Esophagus squamous epithelium (tissue), 5 donors: Measurements from ENCODE around the gene GNAL. TPM values are rescaled to one million over a fixed set of nuclear protein-coding genes. Genes with fewer than 3 reads are reported as not detected.

ENCODE experiments used
- DNase-seq: peaks from one replicate; lab custom pipeline; 2025; lab: John Stamatoyannopoulos, UW
- H3K27ac ChIP-seq, 4 donors: fragments of 200-600 bp; sonication (generic); one replicate each; pipeline ENCODE4 v1.5.1; 2016 to 2019; ENCODE audit warnings: mild to moderate bottlenecking in 1 of 4
- H3K27me3 ChIP-seq, 4 donors: fragments of 200-600 bp; sonication (generic); 1 replicate in 3 of 4; 2 replicates in 1 of 4; pipeline versions ENCODE4 v1.5.1 to v1.6.0; 2017 to 2021; ENCODE audit warnings: antibody characterized with exemption in 1 of 4
- H3K36me3 ChIP-seq, 3 donors: fragments of 200-600 bp; sonication (generic); one replicate each; pipeline ENCODE4 v1.5.1; 2016 to 2019
- H3K4me1 ChIP-seq, 3 donors: fragments of 200-600 bp; sonication (generic); one replicate each; pipeline ENCODE4 v1.5.1; 2017 to 2019
- H3K4me3 ChIP-seq, 4 donors: fragments of 200-600 bp; sonication (generic); 1 replicate in 3 of 4; 2 replicates in 1 of 4; pipeline ENCODE4 v1.5.1; 2016 to 2019; ENCODE audit warnings: mild to moderate bottlenecking in 2 of 4, moderate library complexity in 1 of 4
- H3K9me3 ChIP-seq, 3 donors: fragments of 200-600 bp; sonication (generic); one replicate each; pipeline ENCODE4 v1.5.1; 2016 to 2019
- POLR2A ChIP-seq, 4 donors: fragments of 450-650 bp; IDR thresholded peaks; one replicate each; pipeline ENCODE4 v1.6.1; 2017; ENCODE audit warnings: antibody characterized with exemption in 4 of 4, mild to moderate bottlenecking in 4 of 4, moderate library complexity in 3 of 4
- WGBS, 2 donors: methylation state at CpG; one replicate each; pipeline ENCODE4 v1.1.5; 2018; 5-methylcytosine and 5-hydroxymethylcytosine counted together
- intact Hi-C: fragments of 100-400 bp; cut with DNase I; formaldehyde crosslinking; loops from one replicate; pipeline ENCODE4 v1.15.0; 2022
- total RNA-seq, 4 donors: library from RNA; depleted of rRNA; stranded (reverse); fragments of >200 nt; gene quantifications; one replicate each; pipeline ENCODE4 v1.1.0, GENCODE V29; 2016
- TF ChIP-seq, protein P1 (sequence below), 6 experiments: fragments of 450-650 bp in 4 of 6; fragments of 200-600 bp in 2 of 6; sonication (generic) in 2 of 6; IDR thresholded peaks; one replicate each; pipeline ENCODE4 v1.5.1; 2016 to 2019; ENCODE audit warnings: antibody characterized with exemption in 6 of 6, mild to moderate bottlenecking in 4 of 6, moderate library complexity in 4 of 6
- donor health status: DM: yes; HTN: yes; CAD: no.

The GNAL gene
- total RNA-seq, 4 donors from 2014 or later, result 2.4 to 23.4 (median 7.0) TPM

DNA sequence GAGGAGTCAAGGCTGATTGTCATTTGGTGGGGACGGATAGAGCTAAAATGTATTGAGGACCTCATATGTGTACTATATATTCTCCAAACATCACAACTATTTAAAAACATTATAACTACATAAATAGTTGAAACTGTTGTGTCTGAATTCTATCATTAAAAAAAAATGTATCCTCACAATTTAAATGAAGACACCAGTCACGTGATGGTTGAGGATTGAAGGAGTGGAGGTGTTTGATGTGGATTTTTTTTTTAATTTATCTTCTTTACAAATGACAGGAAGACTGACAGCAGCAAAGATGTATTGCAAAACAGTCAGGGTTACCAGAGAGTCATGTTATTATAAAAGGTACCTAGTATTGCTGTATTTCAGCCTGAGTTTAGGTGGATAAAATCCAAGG, 30.0 kb downstream of the GNAL start:
- no peak for TF ChIP-seq POLR2A (IDR thresholded peaks at IDR 0.05)
- TF ChIP-seq, protein P1, sequence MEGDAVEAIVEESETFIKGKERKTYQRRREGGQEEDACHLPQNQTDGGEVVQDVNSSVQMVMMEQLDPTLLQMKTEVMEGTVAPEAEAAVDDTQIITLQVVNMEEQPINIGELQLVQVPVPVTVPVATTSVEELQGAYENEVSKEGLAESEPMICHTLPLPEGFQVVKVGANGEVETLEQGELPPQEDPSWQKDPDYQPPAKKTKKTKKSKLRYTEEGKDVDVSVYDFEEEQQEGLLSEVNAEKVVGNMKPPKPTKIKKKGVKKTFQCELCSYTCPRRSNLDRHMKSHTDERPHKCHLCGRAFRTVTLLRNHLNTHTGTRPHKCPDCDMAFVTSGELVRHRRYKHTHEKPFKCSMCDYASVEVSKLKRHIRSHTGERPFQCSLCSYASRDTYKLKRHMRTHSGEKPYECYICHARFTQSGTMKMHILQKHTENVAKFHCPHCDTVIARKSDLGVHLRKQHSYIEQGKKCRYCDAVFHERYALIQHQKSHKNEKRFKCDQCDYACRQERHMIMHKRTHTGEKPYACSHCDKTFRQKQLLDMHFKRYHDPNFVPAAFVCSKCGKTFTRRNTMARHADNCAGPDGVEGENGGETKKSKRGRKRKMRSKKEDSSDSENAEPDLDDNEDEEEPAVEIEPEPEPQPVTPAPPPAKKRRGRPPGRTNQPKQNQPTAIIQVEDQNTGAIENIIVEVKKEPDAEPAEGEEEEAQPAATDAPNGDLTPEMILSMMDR (IDR thresholded peaks at IDR 0.05), result no peak
- Histone ChIP-seq H3K4me3 (no peak overlapping the region), H3K27me3 (no peaks in the 10 kb centered on the region), H3K9me3 (no peaks in the 10 kb centered on the region), H3K4me1 (no peaks in the 10 kb centered on the region), H3K36me3 (no peaks in the 10 kb centered on the region), H3K27ac (no peak overlapping the region)
- DNase-seq, result no peak
- intact Hi-C loops, result no loop called here
- 69 to 81% methylated on average over 2 of the region's 2 CpGs for WGBS, 2 donors

DNA sequence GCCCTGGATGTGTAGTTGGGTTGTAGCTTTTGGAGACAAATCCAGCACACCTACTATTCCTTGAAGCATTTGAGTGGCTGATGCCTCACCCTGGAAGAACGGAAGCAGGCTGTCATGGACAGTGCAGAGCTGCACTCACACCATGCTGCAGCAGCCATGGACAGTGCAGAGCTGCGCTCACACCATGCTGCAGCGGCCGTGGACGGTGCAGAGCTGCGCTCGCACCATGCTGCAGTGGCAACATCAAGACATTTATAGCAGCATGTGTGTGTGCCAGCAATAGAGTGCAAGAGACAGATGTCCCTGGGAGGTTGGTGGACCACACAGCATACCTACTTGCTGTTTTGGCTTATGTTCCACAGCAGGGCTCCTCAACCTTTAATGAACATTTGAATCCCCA, 30.6 kb downstream of the GNAL start:
- Histone ChIP-seq H3K27ac (no peak overlapping the region), H3K36me3 (no peaks in the 10 kb centered on the region), H3K4me1 (no peaks in the 10 kb centered on the region), H3K9me3 (no peaks in the 10 kb centered on the region), H3K4me3 (no peak overlapping the region), H3K27me3 (no peaks in the 10 kb centered on the region)
- DNase-seq, result no peak
- TF ChIP-seq POLR2A (IDR thresholded peaks at IDR 0.05), result no peak
- TF ChIP-seq, protein P1 (IDR thresholded peaks at IDR 0.05), result no peak
- intact Hi-C loops, result loop anchor here (10.0 kb wide), 1 partner anchor 65 kb away; no protein-coding TSS in a partner anchor
- 93% methylated on average over 6 to 7 of the region's 7 CpGs for WGBS, 2 donors

DNA sequence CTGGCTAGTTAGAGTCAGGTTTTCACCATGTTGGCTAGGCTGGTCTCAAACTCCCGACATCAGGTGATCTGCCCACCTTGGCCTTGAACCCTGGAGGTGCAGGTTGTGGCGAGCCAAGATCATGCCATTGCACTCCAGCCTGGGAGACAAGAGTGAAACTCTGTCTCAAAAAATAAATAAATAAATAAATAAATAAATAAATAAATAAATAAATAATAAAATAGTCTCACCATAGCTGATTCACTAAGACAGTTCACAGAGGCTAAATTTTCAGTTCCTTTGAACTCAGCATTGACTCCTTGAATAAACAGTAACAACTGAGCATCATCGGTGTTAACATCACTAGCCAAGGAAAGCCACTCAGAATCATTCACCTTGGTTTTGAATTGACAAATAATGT, 32.7 kb downstream of the GNAL start:
- Histone ChIP-seq H3K4me3 (no peak overlapping the region), H3K36me3 (no peaks in the 10 kb centered on the region), H3K4me1 (no peaks in the 10 kb centered on the region), H3K27ac (no peak overlapping the region), H3K9me3 (no peaks in the 10 kb centered on the region), H3K27me3 (no peaks in the 10 kb centered on the region)
- 79 to 93% methylated on average over 2 to 3 of the region's 3 CpGs for whole genome bisulfite sequencing, 2 donors
- no peak for TF ChIP-seq POLR2A (IDR thresholded peaks at IDR 0.05)
- TF ChIP-seq, protein P1 (IDR thresholded peaks at IDR 0.05), result no peak
- no peak for DNase-seq
- intact Hi-C loops, result loop anchor here (10.0 kb wide), 1 partner anchor 63 kb away; no protein-coding TSS in a partner anchor

DNA sequence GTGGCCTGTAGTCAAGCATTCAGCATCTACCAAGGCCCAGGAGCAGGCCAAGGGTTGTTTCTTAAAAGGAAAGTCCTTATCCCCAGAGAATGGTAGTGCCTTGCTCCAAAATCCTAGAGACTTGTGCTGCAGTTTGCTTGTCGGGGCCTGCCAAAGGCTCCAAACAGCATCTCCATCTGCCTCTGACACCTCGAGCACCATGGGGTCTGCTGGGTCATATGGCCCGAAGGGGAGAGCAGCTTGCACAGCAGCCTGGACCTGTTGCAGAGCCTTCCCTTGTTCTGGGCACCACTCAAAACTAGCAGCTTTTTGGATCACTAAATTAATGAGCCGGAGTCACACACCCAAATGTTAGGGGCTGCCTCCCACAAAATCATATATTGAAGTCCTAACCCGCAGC, 35.7 kb downstream of the GNAL start:
- intact Hi-C loops, result loop anchor here (5.0 to 10.0 kb wide), 2 partner anchors 60 to 67 kb away; no protein-coding TSS in a partner anchor
- H3K4me3 ChIP-seq, result no peak overlapping the region
- H3K27ac ChIP-seq, result no peak overlapping the region
- no peak for DNase-seq
- H3K36me3 ChIP-seq, result no peaks in the 10 kb centered on the region
- WGBS, 2 donors, result 100% methylated on average over 2 of the region's 5 CpGs
- no peaks in the 10 kb centered on the region for H3K27me3 ChIP-seq
- H3K9me3 ChIP-seq, result no peaks in the 10 kb centered on the region
- H3K4me1 ChIP-seq, result peaks cover 0 to 4% (median 0%) of the 10 kb centered on the region in 3 donors
- TF ChIP-seq POLR2A (IDR thresholded peaks at IDR 0.05), result no peak
- TF ChIP-seq, protein P1 (IDR thresholded peaks at IDR 0.05), result no peak

DNA sequence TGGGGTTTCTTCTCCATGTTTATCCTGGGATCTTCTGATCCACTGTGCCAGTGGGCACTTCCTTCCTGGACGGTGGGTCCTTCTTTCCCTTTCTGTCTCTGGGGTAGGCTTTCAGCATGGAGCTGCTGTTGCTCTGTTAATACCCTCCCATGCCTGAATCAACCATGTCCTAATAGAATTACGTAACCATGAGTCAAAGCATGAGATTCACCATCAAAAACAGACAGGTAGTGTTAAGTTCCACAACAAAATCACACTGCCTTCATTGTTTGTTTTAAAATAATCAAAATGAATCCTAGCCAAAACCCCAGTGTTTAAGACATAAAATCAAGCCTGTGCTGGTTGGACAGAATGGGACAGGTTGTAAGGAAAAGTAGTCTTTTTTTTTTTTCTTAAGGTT, 37.5 kb downstream of the GNAL start:
- Histone ChIP-seq H3K36me3 (no peaks in the 10 kb centered on the region), H3K9me3 (no peaks in the 10 kb centered on the region), H3K4me3 (no peak overlapping the region), H3K27me3 (no peaks in the 10 kb centered on the region), H3K4me1 (peaks cover 0 to 4% (median 0%) of the 10 kb centered on the region in 3 donors), H3K27ac (no peak overlapping the region)
- 38 to 52% methylated on average over 2 of the region's 2 CpGs for WGBS, 2 donors
- DNase-seq, result no peak
- intact Hi-C loops, result loop anchor here (5.0 to 10.0 kb wide), 2 partner anchors 58 to 69 kb away; no protein-coding TSS in a partner anchor
- TF ChIP-seq, protein P1 (IDR thresholded peaks at IDR 0.05), result no peak
- TF ChIP-seq POLR2A (IDR thresholded peaks at IDR 0.05), result no peak
